ENCODE results near the gene KRTDAP.

Gene KRTDAP

GRCh38 chr19:35455616-35456201 lies 34.6 kb downstream of the KRTDAP start:
- H3K4me3 ChIP-seq (ENCODE audit: low read depth, low read length), result no peak overlapping the region
- no peak for TF ChIP-seq CTCF (IDR thresholded peaks at IDR 0.05; ENCODE audit: control insufficient read depth, extremely low read depth, insufficient read depth)
- DNase-seq (ENCODE audit: low read depth), result no peak

GRCh38 chr19:35454663-35455062 lies 35.6 kb downstream of the KRTDAP start:
- DNase-seq (ENCODE audit: low read depth), result no peak
- no peak for TF ChIP-seq CTCF (IDR thresholded peaks at IDR 0.05; ENCODE audit: control insufficient read depth, extremely low read depth, insufficient read depth)
- H3K4me3 ChIP-seq (ENCODE audit: low read depth, low read length), result no peak overlapping the region

GRCh38 chr19:35451338-35452096 lies 38.7 kb downstream of the KRTDAP start:
- DNase-seq (ENCODE audit: low read depth), result no peak
- no peak for TF ChIP-seq CTCF (IDR thresholded peaks at IDR 0.05; ENCODE audit: control insufficient read depth, extremely low read depth, insufficient read depth)
- H3K4me3 ChIP-seq (ENCODE audit: low read depth, low read length), result no peak overlapping the region

- DNase-seq (ENCODE audit: low read depth), result peak; percentile 80
- no peak for TF ChIP-seq CTCF (IDR thresholded peaks at IDR 0.05; ENCODE audit: control insufficient read depth, extremely low read depth, insufficient read depth)
- H3K4me3 ChIP-seq (ENCODE audit: low read depth, low read length), result no peak overlapping the region
Observed at GRCh38 chr19:35449359-35450043, 40.8 kb downstream of the KRTDAP start.

- no peak for DNase-seq (ENCODE audit: low read depth)
- no peak within 1 kb of the TSS for H3K4me3 ChIP-seq (ENCODE audit: low read depth, low read length)
- TF ChIP-seq CTCF (IDR thresholded peaks at IDR 0.05; ENCODE audit: control insufficient read depth, extremely low read depth, insufficient read depth), result no peak
Observed at GRCh38 chr19:35447606-35448469, 42.4 kb downstream of the KRTDAP start, which contains the start of gene FFAR2. Gene FFAR2 (plus strand): TSS chr19:35448257. CDS start chr19:35449715, 1,458 bp downstream.

GRCh38 chr19:35445826-35446593 lies 44.3 kb downstream of the KRTDAP start:
- no peak for DNase-seq (ENCODE audit: low read depth)
- TF ChIP-seq CTCF (IDR thresholded peaks at IDR 0.05; ENCODE audit: control insufficient read depth, extremely low read depth, insufficient read depth), result no peak
- no peak overlapping the region for H3K4me3 ChIP-seq (ENCODE audit: low read depth, low read length)

Data from LNCaP clone FGC (cell line).